ENCODE data around the gene STX8. TPM values are rescaled to one million over a fixed set of nuclear protein-coding genes. Genes with fewer than 3 reads are reported as not detected.
A peak's percentile ranks its signal among the peaks of the same experiment; 100 is the strongest.
"Not testable (repeated sequence)": the region's sequence is repeated elsewhere in the genome, so short reads cannot be mapped to it uniquely, and the experiment has no call there.

STX8 gene
- total RNA-seq, 1 donor from 2014 or later = 54.8 TPM

DNA sequence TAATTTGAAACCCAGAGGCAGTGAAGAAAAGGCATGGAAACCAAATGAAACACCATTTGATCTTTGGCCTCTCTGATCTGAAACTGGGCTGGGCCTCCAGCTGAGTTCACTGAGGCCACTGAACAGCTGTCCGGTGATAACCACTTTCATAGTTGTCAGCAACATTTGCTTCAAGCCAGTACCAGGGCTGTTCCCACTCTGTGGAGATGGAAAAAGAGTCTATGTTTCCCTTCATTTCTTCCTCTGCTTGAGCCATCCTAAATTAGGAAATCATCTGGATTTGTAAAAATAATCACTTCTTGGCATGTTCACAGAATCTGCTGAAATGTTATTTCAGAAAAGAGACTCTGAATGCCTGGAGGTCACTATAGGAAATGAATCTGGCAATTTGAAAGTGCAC, 119.3 kb downstream of the STX8 start:
- H3K9me3 Mint-ChIP-seq (ENCODE audit: unreplicated experiment) = peaks cover 5% of the 10 kb centered on the region
- Histone ChIP-seq H3K79me2 (ENCODE audit: insufficient read depth, low read length) (no peaks in the 10 kb centered on the region), H3K27ac (ENCODE audit: low read depth, low read length) (no peak overlapping the region), H3K4me3 (ENCODE audit: insufficient read depth, low read depth, low read length) (no peak overlapping the region), H3K9me3 (ENCODE audit: insufficient read depth, low read depth, low read length) (no peaks in the 10 kb centered on the region), H3K4me1 (ENCODE audit: insufficient read depth, low read length) (no peaks in the 10 kb centered on the region), H4K20me1 (ENCODE audit: insufficient read depth, low read length) (no peaks in the 10 kb centered on the region), H3K27me3 (ENCODE audit: insufficient read depth, low read length) (no peaks in the 10 kb centered on the region), H3K36me3 (ENCODE audit: insufficient read depth, low read length) (no peaks in the 10 kb centered on the region), H2AFZ (ENCODE audit: low read depth, low read length) (no peak overlapping the region), H3K4me2 (ENCODE audit: low read length) (no peak overlapping the region), H3K9ac (ENCODE audit: low read length) (no peak overlapping the region)
- no peak for DNase-seq (ENCODE audit: low read depth)
- H3K36me3 Mint-ChIP-seq (ENCODE audit: low read depth, unreplicated experiment) = peaks cover 8% of the 10 kb centered on the region
- FAIRE-seq = no peak
- no peak for TF ChIP-seq EZH2 (IDR thresholded peaks at IDR 0.05; ENCODE audit: insufficient read depth, low read length)
- TF ChIP-seq, protein P1, sequence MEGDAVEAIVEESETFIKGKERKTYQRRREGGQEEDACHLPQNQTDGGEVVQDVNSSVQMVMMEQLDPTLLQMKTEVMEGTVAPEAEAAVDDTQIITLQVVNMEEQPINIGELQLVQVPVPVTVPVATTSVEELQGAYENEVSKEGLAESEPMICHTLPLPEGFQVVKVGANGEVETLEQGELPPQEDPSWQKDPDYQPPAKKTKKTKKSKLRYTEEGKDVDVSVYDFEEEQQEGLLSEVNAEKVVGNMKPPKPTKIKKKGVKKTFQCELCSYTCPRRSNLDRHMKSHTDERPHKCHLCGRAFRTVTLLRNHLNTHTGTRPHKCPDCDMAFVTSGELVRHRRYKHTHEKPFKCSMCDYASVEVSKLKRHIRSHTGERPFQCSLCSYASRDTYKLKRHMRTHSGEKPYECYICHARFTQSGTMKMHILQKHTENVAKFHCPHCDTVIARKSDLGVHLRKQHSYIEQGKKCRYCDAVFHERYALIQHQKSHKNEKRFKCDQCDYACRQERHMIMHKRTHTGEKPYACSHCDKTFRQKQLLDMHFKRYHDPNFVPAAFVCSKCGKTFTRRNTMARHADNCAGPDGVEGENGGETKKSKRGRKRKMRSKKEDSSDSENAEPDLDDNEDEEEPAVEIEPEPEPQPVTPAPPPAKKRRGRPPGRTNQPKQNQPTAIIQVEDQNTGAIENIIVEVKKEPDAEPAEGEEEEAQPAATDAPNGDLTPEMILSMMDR (IDR thresholded peaks at IDR 0.05; ENCODE audit: insufficient read depth, low read depth, low read length) = no peak
- peaks cover 9% of the 10 kb centered on the region for H3K4me1 Mint-ChIP-seq (ENCODE audit: low read depth, unreplicated experiment)
- H3K27ac Mint-ChIP-seq (ENCODE audit: unreplicated experiment) = no peak overlapping the region
- no peaks in the 10 kb centered on the region for H3K27me3 Mint-ChIP-seq (ENCODE audit: low read depth, unreplicated experiment)
- H3K4me3 Mint-ChIP-seq (ENCODE audit: unreplicated experiment) = no peak overlapping the region

DNA sequence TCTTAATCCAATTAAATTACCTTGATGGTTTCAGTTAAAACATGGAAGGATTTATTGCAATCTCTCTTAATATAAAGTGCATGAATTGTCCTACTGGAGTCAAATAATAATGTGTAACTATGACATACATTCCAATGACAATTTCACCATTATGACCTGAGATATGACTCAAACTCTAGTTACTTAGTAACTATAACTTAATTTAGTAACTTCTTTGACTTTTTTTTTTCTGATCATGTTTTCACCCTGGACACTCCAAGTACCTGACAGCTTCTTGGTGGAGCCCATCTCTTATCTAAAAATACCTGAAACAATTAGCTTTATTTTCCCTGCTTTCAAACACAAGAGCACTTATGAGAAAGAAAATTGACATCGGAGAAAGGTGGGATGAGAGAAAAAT, 123.7 kb downstream of the STX8 start:
- H3K9ac ChIP-seq (ENCODE audit: low read length) = no peak overlapping the region
- no peak for FAIRE-seq
- H3K27me3 Mint-ChIP-seq (ENCODE audit: low read depth, unreplicated experiment) = no peaks in the 10 kb centered on the region
- H3K27ac ChIP-seq (ENCODE audit: low read depth, low read length) = no peak overlapping the region
- H3K9me3 Mint-ChIP-seq (ENCODE audit: unreplicated experiment) = no peaks in the 10 kb centered on the region
- H4K20me1 ChIP-seq (ENCODE audit: insufficient read depth, low read length) = no peaks in the 10 kb centered on the region
- peak overlapping the region; percentile 27 for H3K27ac Mint-ChIP-seq (ENCODE audit: unreplicated experiment)
- no peaks in the 10 kb centered on the region for H3K27me3 ChIP-seq (ENCODE audit: insufficient read depth, low read length)
- no peaks in the 10 kb centered on the region for H3K36me3 ChIP-seq (ENCODE audit: insufficient read depth, low read length)
- TF ChIP-seq, protein P1 (IDR thresholded peaks at IDR 0.05; ENCODE audit: insufficient read depth, low read depth, low read length) = no peak
- no peak for TF ChIP-seq EZH2 (IDR thresholded peaks at IDR 0.05; ENCODE audit: insufficient read depth, low read length)
- peaks cover 9% of the 10 kb centered on the region for H3K4me1 Mint-ChIP-seq (ENCODE audit: low read depth, unreplicated experiment)
- no peak overlapping the region for H2AFZ ChIP-seq (ENCODE audit: low read depth, low read length)
- no peak overlapping the region for H3K4me3 Mint-ChIP-seq (ENCODE audit: unreplicated experiment)
- H3K36me3 Mint-ChIP-seq (ENCODE audit: low read depth, unreplicated experiment) = no peaks in the 10 kb centered on the region
- H3K9me3 ChIP-seq (ENCODE audit: insufficient read depth, low read depth, low read length) = no peaks in the 10 kb centered on the region
- DNase-seq (ENCODE audit: low read depth) = no peak
- H3K4me3 ChIP-seq (ENCODE audit: insufficient read depth, low read depth, low read length) = no peak overlapping the region
- no peak overlapping the region for H3K4me2 ChIP-seq (ENCODE audit: low read length)
- H3K79me2 ChIP-seq (ENCODE audit: insufficient read depth, low read length) = no peaks in the 10 kb centered on the region
- no peaks in the 10 kb centered on the region for H3K4me1 ChIP-seq (ENCODE audit: insufficient read depth, low read length)

GRCh38 chr17:9447298-9447697, 128.3 kb downstream of the STX8 start:
- not testable (repeated sequence) for H3K27ac ChIP-seq (ENCODE audit: low read depth, low read length); H3K9ac ChIP-seq (ENCODE audit: low read length); H3K9me3 ChIP-seq (ENCODE audit: insufficient read depth, low read depth, low read length); FAIRE-seq; H2AFZ ChIP-seq (ENCODE audit: low read depth, low read length); H3K27me3 ChIP-seq (ENCODE audit: insufficient read depth, low read length); H3K4me3 Mint-ChIP-seq (ENCODE audit: unreplicated experiment); H3K36me3 Mint-ChIP-seq (ENCODE audit: low read depth, unreplicated experiment); H3K4me2 ChIP-seq (ENCODE audit: low read length); H3K27ac Mint-ChIP-seq (ENCODE audit: unreplicated experiment); H3K4me1 Mint-ChIP-seq (ENCODE audit: low read depth, unreplicated experiment); H3K36me3 ChIP-seq (ENCODE audit: insufficient read depth, low read length); H3K27me3 Mint-ChIP-seq (ENCODE audit: low read depth, unreplicated experiment); H3K79me2 ChIP-seq (ENCODE audit: insufficient read depth, low read length); DNase-seq (ENCODE audit: low read depth); H3K4me1 ChIP-seq (ENCODE audit: insufficient read depth, low read length); H3K4me3 ChIP-seq (ENCODE audit: insufficient read depth, low read depth, low read length); H3K9me3 Mint-ChIP-seq (ENCODE audit: unreplicated experiment); H4K20me1 ChIP-seq (ENCODE audit: insufficient read depth, low read length)

Measured in astrocyte (in vitro differentiated cells and primary cell).